PFSK-1 (cell line): ENCODE data around the gene TRAPPC5.

Experiments used
- POLR2AphosphoS5 ChIP-seq: IDR thresholded peaks from 2 replicates; pipeline ENCODE4 v1.6.1; 2012; ENCODE audit warnings: low read depth, mild to moderate bottlenecking, control low read depth, low read length, moderate library complexity
- SIN3A ChIP-seq: IDR thresholded peaks from 2 replicates; pipeline ENCODE4 v1.6.1; 2012; ENCODE audit warnings: mild to moderate bottlenecking, low read length, moderate library complexity, borderline replicate concordance; ENCODE audit not compliant: insufficient read depth
- TF ChIP-seq, protein P1 (sequence below), 2 experiments: IDR thresholded peaks; 2 replicates each; pipeline versions ENCODE4 v1.6.1 to v1.8.0; 2011 to 2012; ENCODE audit warnings: low read depth in 2 of 2, low read length in 2 of 2, control low read depth in 1 of 2, inconsistent platforms in 1 of 2, mild to moderate bottlenecking in 1 of 2, moderate library complexity in 1 of 2; ENCODE audit not compliant: insufficient read depth in 1 of 2

DNA sequence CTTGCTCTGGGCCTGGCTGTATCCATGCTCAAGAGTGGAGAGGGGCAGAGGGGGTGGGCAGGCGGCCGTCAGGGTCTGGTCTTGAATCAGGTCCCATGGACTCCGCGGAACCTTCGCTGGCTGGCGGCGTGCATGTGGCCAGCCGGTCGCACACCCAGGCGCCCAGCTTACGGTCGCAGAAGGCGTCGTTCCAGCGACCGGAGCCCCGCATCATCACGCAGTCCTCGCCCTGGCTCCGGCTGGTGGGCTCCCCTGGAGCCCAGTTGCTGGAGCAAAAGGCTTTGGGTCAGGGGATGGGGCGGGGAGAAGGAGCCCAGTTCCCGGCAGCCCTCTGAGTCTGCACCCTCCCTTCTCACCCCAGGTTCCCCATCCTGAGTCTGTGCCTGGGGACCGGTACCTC is 8.5 kb downstream of the TRAPPC5 start:
- TF ChIP-seq, protein P1, sequence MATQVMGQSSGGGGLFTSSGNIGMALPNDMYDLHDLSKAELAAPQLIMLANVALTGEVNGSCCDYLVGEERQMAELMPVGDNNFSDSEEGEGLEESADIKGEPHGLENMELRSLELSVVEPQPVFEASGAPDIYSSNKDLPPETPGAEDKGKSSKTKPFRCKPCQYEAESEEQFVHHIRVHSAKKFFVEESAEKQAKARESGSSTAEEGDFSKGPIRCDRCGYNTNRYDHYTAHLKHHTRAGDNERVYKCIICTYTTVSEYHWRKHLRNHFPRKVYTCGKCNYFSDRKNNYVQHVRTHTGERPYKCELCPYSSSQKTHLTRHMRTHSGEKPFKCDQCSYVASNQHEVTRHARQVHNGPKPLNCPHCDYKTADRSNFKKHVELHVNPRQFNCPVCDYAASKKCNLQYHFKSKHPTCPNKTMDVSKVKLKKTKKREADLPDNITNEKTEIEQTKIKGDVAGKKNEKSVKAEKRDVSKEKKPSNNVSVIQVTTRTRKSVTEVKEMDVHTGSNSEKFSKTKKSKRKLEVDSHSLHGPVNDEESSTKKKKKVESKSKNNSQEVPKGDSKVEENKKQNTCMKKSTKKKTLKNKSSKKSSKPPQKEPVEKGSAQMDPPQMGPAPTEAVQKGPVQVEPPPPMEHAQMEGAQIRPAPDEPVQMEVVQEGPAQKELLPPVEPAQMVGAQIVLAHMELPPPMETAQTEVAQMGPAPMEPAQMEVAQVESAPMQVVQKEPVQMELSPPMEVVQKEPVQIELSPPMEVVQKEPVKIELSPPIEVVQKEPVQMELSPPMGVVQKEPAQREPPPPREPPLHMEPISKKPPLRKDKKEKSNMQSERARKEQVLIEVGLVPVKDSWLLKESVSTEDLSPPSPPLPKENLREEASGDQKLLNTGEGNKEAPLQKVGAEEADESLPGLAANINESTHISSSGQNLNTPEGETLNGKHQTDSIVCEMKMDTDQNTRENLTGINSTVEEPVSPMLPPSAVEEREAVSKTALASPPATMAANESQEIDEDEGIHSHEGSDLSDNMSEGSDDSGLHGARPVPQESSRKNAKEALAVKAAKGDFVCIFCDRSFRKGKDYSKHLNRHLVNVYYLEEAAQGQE (IDR thresholded peaks at IDR 0.05; ENCODE audit: insufficient read depth in 1 of 2, low read depth in 2 of 2, low read length in 2 of 2), result no peak
- TF ChIP-seq SIN3A (no peak), POLR2AphosphoS5 (no peak)
